ENCODE measurements around the gene ENG. TPM values are rescaled to one million over a fixed set of nuclear protein-coding genes. Genes with fewer than 3 reads are reported as not detected.
"Not testable (repeated sequence)": the region's sequence is repeated elsewhere in the genome, so short reads cannot be mapped to it uniquely, and the experiment has no call there.

ENG gene
- total and polyA plus RNA-seq, 12 donors: 76.8 to 310 (median 142) TPM

GRCh38 chr9:127846443-127847177, 7.8 kb downstream of the ENG start:
- DNase-seq (peak; percentile 67 to 76), ATAC-seq (peak; percentile 20 to 71 (median 63))
- intact Hi-C loops (cut with DNase I): no loop called here
- peaks cover 0 to 20% (median 0%) of the 10 kb centered on the region in 11 donors for H3K9me3 ChIP-seq
- H3K4me3 ChIP-seq: peak overlapping the region in 9 of 10 donors; percentile 4 to 90 (median 73)
- peaks cover 0 to 76% (median 29%) of the 10 kb centered on the region in 9 donors for H3K36me3 ChIP-seq
- TF ChIP-seq, protein P1, sequence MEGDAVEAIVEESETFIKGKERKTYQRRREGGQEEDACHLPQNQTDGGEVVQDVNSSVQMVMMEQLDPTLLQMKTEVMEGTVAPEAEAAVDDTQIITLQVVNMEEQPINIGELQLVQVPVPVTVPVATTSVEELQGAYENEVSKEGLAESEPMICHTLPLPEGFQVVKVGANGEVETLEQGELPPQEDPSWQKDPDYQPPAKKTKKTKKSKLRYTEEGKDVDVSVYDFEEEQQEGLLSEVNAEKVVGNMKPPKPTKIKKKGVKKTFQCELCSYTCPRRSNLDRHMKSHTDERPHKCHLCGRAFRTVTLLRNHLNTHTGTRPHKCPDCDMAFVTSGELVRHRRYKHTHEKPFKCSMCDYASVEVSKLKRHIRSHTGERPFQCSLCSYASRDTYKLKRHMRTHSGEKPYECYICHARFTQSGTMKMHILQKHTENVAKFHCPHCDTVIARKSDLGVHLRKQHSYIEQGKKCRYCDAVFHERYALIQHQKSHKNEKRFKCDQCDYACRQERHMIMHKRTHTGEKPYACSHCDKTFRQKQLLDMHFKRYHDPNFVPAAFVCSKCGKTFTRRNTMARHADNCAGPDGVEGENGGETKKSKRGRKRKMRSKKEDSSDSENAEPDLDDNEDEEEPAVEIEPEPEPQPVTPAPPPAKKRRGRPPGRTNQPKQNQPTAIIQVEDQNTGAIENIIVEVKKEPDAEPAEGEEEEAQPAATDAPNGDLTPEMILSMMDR (IDR thresholded peaks at IDR 0.05): no peak
- 42 to 46% methylated on average over 18 of the region's 18 CpGs for WGBS, 2 donors
- H3K4me1 ChIP-seq: peaks cover 12 to 97% (median 61%) of the 10 kb centered on the region in 9 donors
- no peaks in the 10 kb centered on the region for H3K27me3 ChIP-seq
- H3K27ac ChIP-seq: peak overlapping the region; percentile 61 to 99 (median 94)

- not testable (repeated sequence) for H3K27me3 ChIP-seq, DNase-seq, ATAC-seq
- H3K4me1 ChIP-seq: peaks cover 11 to 97% (median 61%) of the 10 kb centered on the region in 9 donors
- peak overlapping the region; percentile 61 to 99 (median 94) for H3K27ac ChIP-seq
- H3K4me3 ChIP-seq: peak overlapping the region in 8 of 10 donors; percentile 32 to 90 (median 75)
- WGBS, 2 donors: 90 to 92% methylated on average over 4 of the region's 4 CpGs
- H3K36me3 ChIP-seq: peaks cover 0 to 76% (median 34%) of the 10 kb centered on the region in 9 donors
- H3K9me3 ChIP-seq: peaks cover 0 to 20% (median 0%) of the 10 kb centered on the region in 11 donors
- intact Hi-C loops (cut with DNase I): loop anchor here in 1 of 10 donors (2.0 kb wide), 1 partner anchor 13 kb away; no protein-coding TSS in a partner anchor
Measured at GRCh38 chr9:127845619-127846018, 8.8 kb downstream of the ENG start.

- Histone ChIP-seq H3K4me3 (peak overlapping the region in 6 of 10 donors; percentile 11 to 90 (median 75)), H3K4me1 (peaks cover 13 to 100% (median 63%) of the 10 kb centered on the region in 9 donors), H3K27me3 (no peaks in the 10 kb centered on the region), H3K27ac (peak overlapping the region; percentile 61 to 99 (median 94)), H3K36me3 (peaks cover 0 to 76% (median 27%) of the 10 kb centered on the region in 9 donors), H3K9me3 (peaks cover 0 to 16% (median 0%) of the 10 kb centered on the region in 11 donors)
- peak; percentile 61 to 74 for DNase-seq
- TF ChIP-seq, protein P1 (IDR thresholded peaks at IDR 0.05): no peak
- ATAC-seq: peak; percentile 48 to 69 (median 66)
- 37 to 57% methylated on average over 16 of the region's 16 CpGs for WGBS, 2 donors
- intact Hi-C loops (cut with DNase I): loop anchor here in 1 of 10 donors (2.0 kb wide), 1 partner anchor 14 kb away; no protein-coding TSS in a partner anchor
Measured at GRCh38 chr9:127844821-127845359, 9.6 kb downstream of the ENG start.

DNA sequence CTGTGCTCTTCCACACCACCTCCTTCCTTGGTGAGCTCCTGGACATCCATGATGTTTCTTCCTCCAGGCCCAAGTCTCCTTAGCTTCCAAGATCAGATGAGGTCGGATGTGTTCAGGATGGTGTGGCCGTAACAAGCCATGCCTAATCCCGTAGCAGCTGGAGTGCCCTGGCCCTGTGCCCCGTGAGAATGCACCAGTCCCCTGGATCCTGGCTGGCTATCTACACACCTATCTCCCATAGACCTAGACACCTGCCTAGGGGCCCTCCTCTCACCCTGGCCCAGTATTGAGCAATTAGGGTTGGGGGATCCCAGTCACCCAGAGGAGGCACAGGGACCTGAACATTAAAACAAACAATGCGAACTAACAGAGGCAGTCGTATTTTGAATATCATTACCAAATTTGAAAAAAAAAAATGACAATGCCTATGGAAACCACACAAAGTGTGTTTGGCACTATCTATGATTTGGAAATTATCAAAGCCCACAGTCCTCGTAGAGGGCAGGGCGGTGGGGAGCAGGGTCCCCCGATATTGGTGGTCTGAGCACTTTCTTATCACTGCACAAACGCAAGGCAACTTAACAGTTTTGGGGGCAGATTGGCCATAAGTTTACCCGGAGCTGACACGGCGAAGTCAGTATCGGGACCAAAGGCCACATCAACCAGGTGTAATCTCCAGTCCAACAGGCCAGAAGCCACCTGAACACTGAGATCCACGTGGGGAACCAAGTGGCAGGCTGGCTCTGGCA, 13.2 kb downstream of the ENG start:
- DNase-seq (no peak), ATAC-seq (no peak)
- H3K9me3 ChIP-seq: no peaks in the 10 kb centered on the region
- H3K27me3 ChIP-seq: no peaks in the 10 kb centered on the region
- peaks cover 0 to 84% (median 20%) of the 10 kb centered on the region in 9 donors for H3K36me3 ChIP-seq
- WGBS, 2 donors: 70 to 74% methylated on average over 15 of the region's 15 CpGs
- intact Hi-C loops (cut with DNase I): no loop called here
- TF ChIP-seq, protein P1 (IDR thresholded peaks at IDR 0.05): no peak
- peak overlapping the region in 9 of 10 donors; percentile 23 to 99 (median 89) for H3K27ac ChIP-seq
- H3K4me3 ChIP-seq: no peak overlapping the region
- peaks cover 32 to 100% (median 80%) of the 10 kb centered on the region in 9 donors for H3K4me1 ChIP-seq
